SU-DHL-6 (cell line): ENCODE data around the gene ZNF24.

ENCODE experiments used
- H2AFZ ChIP-seq: fragments of 200-600 bp; sonication (generic); 2 replicates; pipeline ENCODE4 v1.6.1; 2014; ENCODE audit warnings: low read depth, mild to moderate bottlenecking, moderate library complexity, mixed read lengths, antibody characterized with exemption, low read length; ENCODE audit not compliant: severe bottlenecking
- H3F3A ChIP-seq: fragments of 200-600 bp; shearing (Covaris generic); 2 replicates; pipeline ENCODE4 v1.6.0; 2016; ENCODE audit warnings: antibody characterized with exemption, mild to moderate bottlenecking; ENCODE audit not compliant: insufficient read depth
- H3K27ac ChIP-seq: fragments of 200-600 bp; sonication (generic); 2 replicates; pipeline ENCODE4 v1.5.1; 2016; ENCODE audit warnings: low read depth, mild to moderate bottlenecking, low read length, moderate library complexity, mixed read lengths
- H3K27me3 ChIP-seq: fragments of 200-600 bp; sonication (generic), shearing (Covaris generic); 2 replicates; pipeline ENCODE4 v1.6.0; 2014; ENCODE audit warnings: mild to moderate bottlenecking, low read length
- H3K36me3 ChIP-seq: fragments of 200-600 bp; sonication (generic); 2 replicates; pipeline ENCODE4 v1.6.1; 2014; ENCODE audit warnings: mild to moderate bottlenecking, low read length, mixed read lengths
- H3K4me2 ChIP-seq: fragments of 300-600, 200-600 bp; shearing (Covaris generic), sonication (generic); 2 replicates; pipeline ENCODE4 v1.6.0; 2014; ENCODE audit warnings: low read length, low read depth, mild to moderate bottlenecking; ENCODE audit not compliant: poor library complexity, severe bottlenecking
- H3K4me3 ChIP-seq: fragments of 200-600 bp; sonication (generic); 2 replicates; pipeline ENCODE4 v1.5.1; 2014; ENCODE audit warnings: antibody characterized with exemption, low read length, mild to moderate bottlenecking, mixed read lengths; ENCODE audit not compliant: insufficient read depth, poor library complexity, severe bottlenecking
- H3K79me2 ChIP-seq: fragments of 200-600 bp; sonication (generic); 2 replicates; pipeline ENCODE4 v1.6.1; 2014; ENCODE audit warnings: mild to moderate bottlenecking, low read length, moderate library complexity; ENCODE audit not compliant: insufficient read depth
- H3K9ac ChIP-seq: fragments of 200-600 bp; sonication (generic); 2 replicates; pipeline ENCODE4 v1.7.0; 2014; ENCODE audit warnings: mild to moderate bottlenecking, low read length
- H3K9me2 ChIP-seq: fragments of 200-600 bp; sonication (generic); replicated peaks from 2 replicates; pipeline ENCODE4 v1.6.1; 2014; ENCODE audit warnings: low read length; ENCODE audit not compliant: insufficient read depth
- H3K9me3 ChIP-seq: fragments of 200-600 bp; sonication (generic); 2 replicates; pipeline ENCODE4 v1.6.1; 2014; ENCODE audit warnings: low read length, mixed read lengths; ENCODE audit not compliant: insufficient read depth
- H4K20me1 ChIP-seq: fragments of 200-600 bp; sonication (generic); 2 replicates; pipeline ENCODE4 v1.6.1; 2014; ENCODE audit warnings: low read depth, mild to moderate bottlenecking, antibody characterized with exemption, low read length, moderate library complexity, mixed read lengths
- EZH2phosphoT487 ChIP-seq: fragments of 200-600 bp; sonication (generic), shearing (Covaris generic); conservative IDR thresholded peaks from 2 replicates; pipeline ENCODE4 v1.6.1; 2018; ENCODE audit warnings: mild to moderate bottlenecking, antibody characterized with exemption, low read length, moderate library complexity, mixed read lengths
- TF ChIP-seq, protein P1 (sequence below): fragments of 200-600 bp; sonication (generic); IDR thresholded peaks from one replicate; pipeline ENCODE4 v1.5.1; 2017; ENCODE audit warnings: antibody characterized with exemption, mild to moderate bottlenecking, low read length, moderate library complexity; ENCODE audit not compliant: insufficient read depth, poor library complexity, severe bottlenecking

The ZNF24 gene

DNA sequence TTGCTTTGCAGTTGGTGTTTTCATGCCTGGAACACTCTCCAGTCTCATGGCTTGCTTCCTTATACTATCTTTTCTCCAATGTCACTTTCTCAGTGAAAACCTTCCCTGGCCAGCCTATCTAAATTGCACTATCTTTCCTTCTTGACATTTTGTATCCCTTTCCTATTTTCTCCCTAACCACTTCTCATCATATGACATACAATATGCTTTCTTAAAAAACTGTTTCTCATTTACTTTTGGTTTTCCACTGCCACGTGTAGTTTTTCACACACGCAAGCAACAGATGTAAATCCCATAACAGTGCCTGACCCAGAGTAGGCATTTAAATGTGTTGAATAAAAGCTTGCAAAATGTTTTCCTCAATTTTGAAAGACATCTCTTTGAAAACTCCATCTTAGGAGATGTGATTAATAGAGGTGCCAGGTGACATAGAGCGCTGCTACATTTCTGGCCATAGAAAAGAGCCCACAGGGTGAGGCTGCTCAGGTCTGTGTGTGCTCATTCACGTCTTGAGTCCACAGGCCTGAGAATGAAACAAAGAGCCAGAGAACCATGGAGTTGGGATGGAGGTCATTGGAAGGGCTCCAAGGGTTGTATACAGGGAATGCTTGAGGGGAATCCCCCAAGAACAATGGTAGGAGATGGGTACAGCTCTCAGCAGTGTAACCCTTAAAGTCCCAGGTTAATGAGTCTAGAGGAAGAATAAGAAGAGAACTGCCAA lies 12.7 kb downstream of the ZNF24 start:
- H2AFZ ChIP-seq: no peak overlapping the region
- no peaks in the 10 kb centered on the region for H3K9me2 ChIP-seq
- TF ChIP-seq, protein P1, sequence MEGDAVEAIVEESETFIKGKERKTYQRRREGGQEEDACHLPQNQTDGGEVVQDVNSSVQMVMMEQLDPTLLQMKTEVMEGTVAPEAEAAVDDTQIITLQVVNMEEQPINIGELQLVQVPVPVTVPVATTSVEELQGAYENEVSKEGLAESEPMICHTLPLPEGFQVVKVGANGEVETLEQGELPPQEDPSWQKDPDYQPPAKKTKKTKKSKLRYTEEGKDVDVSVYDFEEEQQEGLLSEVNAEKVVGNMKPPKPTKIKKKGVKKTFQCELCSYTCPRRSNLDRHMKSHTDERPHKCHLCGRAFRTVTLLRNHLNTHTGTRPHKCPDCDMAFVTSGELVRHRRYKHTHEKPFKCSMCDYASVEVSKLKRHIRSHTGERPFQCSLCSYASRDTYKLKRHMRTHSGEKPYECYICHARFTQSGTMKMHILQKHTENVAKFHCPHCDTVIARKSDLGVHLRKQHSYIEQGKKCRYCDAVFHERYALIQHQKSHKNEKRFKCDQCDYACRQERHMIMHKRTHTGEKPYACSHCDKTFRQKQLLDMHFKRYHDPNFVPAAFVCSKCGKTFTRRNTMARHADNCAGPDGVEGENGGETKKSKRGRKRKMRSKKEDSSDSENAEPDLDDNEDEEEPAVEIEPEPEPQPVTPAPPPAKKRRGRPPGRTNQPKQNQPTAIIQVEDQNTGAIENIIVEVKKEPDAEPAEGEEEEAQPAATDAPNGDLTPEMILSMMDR: no peak
- TF ChIP-seq EZH2phosphoT487: no peak
- no peaks in the 10 kb centered on the region; the same call in 1 of the 2 replicates for H3F3A ChIP-seq
- H3K27ac ChIP-seq: no peak overlapping the region
- no peak overlapping the region for H3K4me2 ChIP-seq
- no peaks in the 10 kb centered on the region for H3K27me3 ChIP-seq
- H3K9me3 ChIP-seq: no peaks in the 10 kb centered on the region
- no peaks in the 10 kb centered on the region for H3K79me2 ChIP-seq
- peaks cover 3% of the 10 kb centered on the region for H4K20me1 ChIP-seq
- H3K4me3 ChIP-seq: no peak overlapping the region
- peaks cover 43% of the 10 kb centered on the region for H3K36me3 ChIP-seq
- no peak overlapping the region for H3K9ac ChIP-seq

DNA sequence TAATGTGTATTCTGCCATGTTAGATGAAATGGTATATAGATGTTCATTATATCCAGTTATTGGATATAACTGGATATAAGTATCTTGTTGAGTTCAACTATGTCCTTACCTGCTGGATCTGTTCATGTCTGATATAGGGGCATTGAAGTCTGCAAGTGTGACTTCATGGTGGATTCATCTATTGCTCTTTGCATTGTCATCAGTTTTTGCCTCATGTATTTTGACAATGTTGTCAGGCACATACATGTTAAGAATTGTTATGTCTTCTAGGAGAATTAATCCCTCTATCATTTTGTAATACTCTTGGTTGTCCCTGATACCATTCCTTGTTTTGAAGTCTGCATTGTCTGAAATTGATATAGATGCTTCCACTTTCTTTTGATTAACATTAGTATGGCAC lies 15.4 kb downstream of the ZNF24 start:
- Histone ChIP-seq H3K9me2 (no peaks in the 10 kb centered on the region), H2AFZ (no peak overlapping the region), H3F3A (no peaks in the 10 kb centered on the region; the same call in 1 of the 2 replicates), H3K79me2 (no peaks in the 10 kb centered on the region), H3K36me3 (peaks cover 18% of the 10 kb centered on the region), H3K9me3 (no peaks in the 10 kb centered on the region), H3K9ac (no peak overlapping the region), H3K27ac (no peak overlapping the region), H4K20me1 (no peaks in the 10 kb centered on the region; the same call in 1 of the 2 replicates), H3K27me3 (no peaks in the 10 kb centered on the region), H3K4me2 (no peak overlapping the region), H3K4me3 (no peak overlapping the region)
- TF ChIP-seq EZH2phosphoT487: no peak
- TF ChIP-seq, protein P1: no peak

DNA sequence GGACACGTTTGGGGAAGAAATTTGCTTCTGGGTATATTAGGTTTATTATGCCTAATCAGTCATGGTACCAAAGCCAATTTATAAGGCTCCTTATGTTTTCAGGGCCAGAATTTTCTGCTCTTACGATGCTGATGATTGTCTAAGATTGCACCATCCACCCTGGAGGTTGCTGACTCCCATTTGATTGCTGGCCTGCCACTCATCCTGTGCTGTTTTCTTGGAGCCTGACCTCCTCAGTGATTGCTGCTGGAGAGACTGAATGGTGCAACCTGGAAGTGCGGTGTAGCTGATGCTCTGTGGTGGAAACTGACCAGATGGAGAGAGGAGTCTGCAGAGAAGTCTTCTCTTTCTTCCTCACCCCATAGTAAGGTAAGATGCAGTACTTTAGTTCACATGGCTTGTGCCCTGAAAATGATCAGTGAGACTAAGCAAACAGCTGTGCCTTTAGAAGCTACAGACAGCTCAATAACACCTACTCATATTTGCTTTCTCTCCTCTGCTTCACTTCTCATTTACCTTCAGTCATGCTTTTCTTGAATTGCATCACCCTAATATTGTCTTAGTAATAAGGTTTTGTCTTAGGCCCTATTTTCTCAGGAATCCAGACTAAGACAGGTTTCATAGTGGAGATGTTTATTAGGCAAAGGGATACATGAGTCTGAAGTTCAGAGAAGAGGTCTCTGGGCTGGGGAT lies 17.4 kb downstream of the ZNF24 start:
- Histone ChIP-seq H4K20me1 (no peaks in the 10 kb centered on the region), H3K9me3 (no peaks in the 10 kb centered on the region), H3K4me2 (no peak overlapping the region), H3K79me2 (no peaks in the 10 kb centered on the region), H3F3A (no peaks in the 10 kb centered on the region), H2AFZ (no peak overlapping the region), H3K4me3 (no peak overlapping the region), H3K27ac (no peak overlapping the region), H3K9ac (no peak overlapping the region), H3K9me2 (no peaks in the 10 kb centered on the region), H3K27me3 (no peaks in the 10 kb centered on the region), H3K36me3 (no peaks in the 10 kb centered on the region)
- TF ChIP-seq, protein P1: no peak
- no peak for TF ChIP-seq EZH2phosphoT487
